ENCODE results near the gene SOS2. TPM values are rescaled to one million over a fixed set of nuclear protein-coding genes. Genes with fewer than 3 reads are reported as not detected.
"Not testable (repeated sequence)": the region's sequence is repeated elsewhere in the genome, so short reads cannot be mapped to it uniquely, and the experiment has no call there.

Gene SOS2
- total RNA-seq, 3 donors from 2014 or later (not counting 1 experiment from before 2014, with no cell fraction given): 64.7 to 82.2 (median 69.5) TPM

DNA sequence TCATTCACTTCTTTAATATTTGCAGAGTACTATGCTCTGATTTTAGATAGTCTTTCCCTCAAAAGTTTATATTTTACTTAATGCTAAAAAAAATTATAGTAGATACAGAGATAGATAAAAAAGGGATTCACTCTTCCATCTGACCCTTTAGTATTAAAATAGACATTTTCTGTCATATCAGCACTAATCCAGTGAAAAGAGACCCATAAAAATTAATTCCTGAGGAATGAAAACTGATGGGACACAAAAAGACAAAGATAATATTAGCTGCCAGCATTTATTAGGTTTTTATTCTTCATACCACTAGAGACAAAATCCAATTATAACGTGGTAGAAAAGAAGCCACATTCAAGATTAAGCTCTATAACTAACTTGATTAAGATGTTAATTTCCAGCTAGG, 45.3 kb downstream of the SOS2 start:
- ATAC-seq: no peak
- WGBS (ENCODE audit: insufficient coverage): 88% methylated on average over 1 of the region's 1 CpG
- intact Hi-C loops (cut with micrococcal nuclease): no loop called here

DNA sequence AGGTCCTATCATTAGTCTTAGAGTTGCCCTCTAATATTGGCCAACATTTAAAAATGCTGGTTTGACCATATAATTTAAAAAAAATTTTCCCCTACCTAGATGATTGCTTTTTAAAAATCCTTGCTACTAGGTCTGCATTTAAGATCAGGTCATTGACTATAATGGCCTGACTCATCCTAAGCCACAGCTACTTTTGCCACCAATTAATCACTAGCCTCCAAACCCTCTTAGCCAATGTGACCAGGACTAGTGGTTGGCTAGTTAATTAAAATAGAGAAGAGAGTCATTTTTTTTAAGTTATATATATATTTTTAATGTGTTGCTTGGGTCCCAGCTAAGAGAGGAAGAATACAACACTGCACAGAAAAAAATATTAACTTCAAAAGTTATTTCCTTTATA, 57.5 kb downstream of the SOS2 start:
- Histone ChIP-seq H3K27ac (ENCODE audit: low read length) (no peak overlapping the region), H3K27me3 (ENCODE audit: control insufficient read depth, insufficient read depth, low read length) (no peaks in the 10 kb centered on the region), H3K4me3 (ENCODE audit: low read length) (no peak overlapping the region), H3K9me3 (ENCODE audit: control insufficient read depth, insufficient read depth, low read length) (no peaks in the 10 kb centered on the region), H3K4me1 (ENCODE audit: control insufficient read depth, insufficient read depth, low read length) (no peaks in the 10 kb centered on the region), H3K36me3 (ENCODE audit: control insufficient read depth, insufficient read depth, low read length) (peaks cover 12% of the 10 kb centered on the region)
- H3K36me3 Mint-ChIP-seq: no peaks in the 10 kb centered on the region
- DNase-seq (no peak), ATAC-seq (no peak)
- intact Hi-C loops (cut with micrococcal nuclease): no loop called here
- H3K4me1 Mint-ChIP-seq: no peaks in the 10 kb centered on the region
- H3K27ac Mint-ChIP-seq: no peak overlapping the region
- H3K27me3 Mint-ChIP-seq (ENCODE audit: low read depth in 2 of 2): no peaks in the 10 kb centered on the region
- no peak overlapping the region for H3K4me3 Mint-ChIP-seq
- no peaks in the 10 kb centered on the region for H3K9me3 Mint-ChIP-seq
- TF ChIP-seq, protein P1, sequence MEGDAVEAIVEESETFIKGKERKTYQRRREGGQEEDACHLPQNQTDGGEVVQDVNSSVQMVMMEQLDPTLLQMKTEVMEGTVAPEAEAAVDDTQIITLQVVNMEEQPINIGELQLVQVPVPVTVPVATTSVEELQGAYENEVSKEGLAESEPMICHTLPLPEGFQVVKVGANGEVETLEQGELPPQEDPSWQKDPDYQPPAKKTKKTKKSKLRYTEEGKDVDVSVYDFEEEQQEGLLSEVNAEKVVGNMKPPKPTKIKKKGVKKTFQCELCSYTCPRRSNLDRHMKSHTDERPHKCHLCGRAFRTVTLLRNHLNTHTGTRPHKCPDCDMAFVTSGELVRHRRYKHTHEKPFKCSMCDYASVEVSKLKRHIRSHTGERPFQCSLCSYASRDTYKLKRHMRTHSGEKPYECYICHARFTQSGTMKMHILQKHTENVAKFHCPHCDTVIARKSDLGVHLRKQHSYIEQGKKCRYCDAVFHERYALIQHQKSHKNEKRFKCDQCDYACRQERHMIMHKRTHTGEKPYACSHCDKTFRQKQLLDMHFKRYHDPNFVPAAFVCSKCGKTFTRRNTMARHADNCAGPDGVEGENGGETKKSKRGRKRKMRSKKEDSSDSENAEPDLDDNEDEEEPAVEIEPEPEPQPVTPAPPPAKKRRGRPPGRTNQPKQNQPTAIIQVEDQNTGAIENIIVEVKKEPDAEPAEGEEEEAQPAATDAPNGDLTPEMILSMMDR (IDR thresholded peaks at IDR 0.05): no peak

More for the DNA sequence above, 45.3 kb downstream of the SOS2 start:
- Histone ChIP-seq H3K36me3 (ENCODE audit: control insufficient read depth, insufficient read depth, low read length) (peaks cover 33% of the 10 kb centered on the region), H3K9me3 (ENCODE audit: control insufficient read depth, insufficient read depth, low read length) (no peaks in the 10 kb centered on the region), H3K4me3 (ENCODE audit: low read length) (no peak overlapping the region), H3K27ac (ENCODE audit: low read length) (no peak overlapping the region), H3K4me1 (ENCODE audit: control insufficient read depth, insufficient read depth, low read length) (no peaks in the 10 kb centered on the region), H3K27me3 (ENCODE audit: control insufficient read depth, insufficient read depth, low read length) (no peaks in the 10 kb centered on the region)
- TF ChIP-seq, protein P1 (IDR thresholded peaks at IDR 0.05): no peak
- no peak overlapping the region for H3K27ac Mint-ChIP-seq
- peaks cover 0 to 9% of the 10 kb centered on the region in 2 donors for H3K4me1 Mint-ChIP-seq
- H3K9me3 Mint-ChIP-seq: no peaks in the 10 kb centered on the region
- H3K27me3 Mint-ChIP-seq (ENCODE audit: low read depth in 2 of 2): no peaks in the 10 kb centered on the region
- no peak for DNase-seq
- no peak overlapping the region for H3K4me3 Mint-ChIP-seq
- H3K36me3 Mint-ChIP-seq: no peaks in the 10 kb centered on the region

DNA sequence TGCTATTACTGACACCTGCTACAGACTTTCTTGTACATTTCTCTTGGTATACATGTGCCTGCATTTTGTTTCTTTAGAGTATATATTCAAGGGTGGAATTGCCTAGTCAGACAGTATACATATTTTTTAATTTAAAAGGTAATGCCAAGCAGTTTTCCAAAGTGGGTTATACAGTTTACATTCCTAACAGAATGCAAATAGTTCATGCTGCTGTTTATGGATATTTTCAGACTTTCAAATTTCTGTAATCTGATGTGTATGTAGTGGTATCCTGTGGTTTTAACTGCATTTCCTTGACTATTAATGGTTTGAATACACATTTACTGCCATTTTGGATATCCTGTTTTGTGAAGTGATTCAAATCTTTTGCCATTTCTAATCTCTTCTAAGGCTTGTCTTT, 59.5 kb downstream of the SOS2 start:
- DNase-seq (no peak), ATAC-seq (no peak)
- no peak overlapping the region for H3K4me3 Mint-ChIP-seq
- intact Hi-C loops (cut with micrococcal nuclease): no loop called here
- Histone ChIP-seq H3K27me3 (ENCODE audit: control insufficient read depth, insufficient read depth, low read length) (no peaks in the 10 kb centered on the region), H3K4me1 (ENCODE audit: control insufficient read depth, insufficient read depth, low read length) (no peaks in the 10 kb centered on the region), H3K4me3 (ENCODE audit: low read length) (no peak overlapping the region), H3K27ac (ENCODE audit: low read length) (no peak overlapping the region), H3K36me3 (ENCODE audit: control insufficient read depth, insufficient read depth, low read length) (peaks cover 2% of the 10 kb centered on the region), H3K9me3 (ENCODE audit: control insufficient read depth, insufficient read depth, low read length) (no peaks in the 10 kb centered on the region)
- no peak overlapping the region for H3K27ac Mint-ChIP-seq
- TF ChIP-seq, protein P1 (IDR thresholded peaks at IDR 0.05): no peak
- H3K36me3 Mint-ChIP-seq: no peaks in the 10 kb centered on the region
- H3K9me3 Mint-ChIP-seq: no peaks in the 10 kb centered on the region
- no peaks in the 10 kb centered on the region for H3K4me1 Mint-ChIP-seq
- no peaks in the 10 kb centered on the region for H3K27me3 Mint-ChIP-seq (ENCODE audit: low read depth in 2 of 2)

DNA sequence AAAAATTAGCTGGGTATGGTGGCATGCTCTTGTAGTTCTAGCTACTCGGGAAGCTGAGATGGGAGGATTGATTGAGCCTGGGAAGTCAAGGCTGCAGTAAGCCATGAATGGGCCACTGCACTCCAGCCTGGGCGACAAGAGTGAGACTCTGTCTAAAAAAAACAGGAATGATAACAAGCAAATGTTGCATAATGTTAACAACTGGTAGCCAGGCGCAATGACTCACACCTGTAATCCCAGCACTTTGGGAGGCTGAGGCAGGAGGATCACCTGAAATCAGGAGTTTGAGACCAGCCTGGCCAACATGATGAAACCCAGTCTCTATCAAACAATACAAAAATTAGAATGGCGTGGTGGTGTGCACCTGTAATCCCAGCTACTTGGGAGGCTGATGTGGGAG, 64.0 kb downstream of the SOS2 start:
- H3K27ac ChIP-seq (ENCODE audit: low read length); DNase-seq; H3K27me3 Mint-ChIP-seq (ENCODE audit: low read depth in 2 of 2); H3K36me3 Mint-ChIP-seq; H3K4me1 ChIP-seq (ENCODE audit: control insufficient read depth, insufficient read depth, low read length); ATAC-seq; H3K27ac Mint-ChIP-seq; intact Hi-C loops (cut with micrococcal nuclease); H3K9me3 Mint-ChIP-seq; H3K27me3 ChIP-seq (ENCODE audit: control insufficient read depth, insufficient read depth, low read length); H3K36me3 ChIP-seq (ENCODE audit: control insufficient read depth, insufficient read depth, low read length); H3K9me3 ChIP-seq (ENCODE audit: control insufficient read depth, insufficient read depth, low read length); H3K4me3 ChIP-seq (ENCODE audit: low read length); H3K4me3 Mint-ChIP-seq; H3K4me1 Mint-ChIP-seq: not testable (repeated sequence)
- WGBS (ENCODE audit: insufficient coverage): 100% methylated on average over 3 of the region's 4 CpGs

Measured in natural killer cell (primary cell).